GM23338 (cell line): ENCODE results near the gene IRF2. TPM values are rescaled to one million over a fixed set of nuclear protein-coding genes. Genes with fewer than 3 reads are reported as not detected.

Experiments
- ATAC-seq: fragments of 200-7000 bp; cut with Tn5 transposase; 3 replicates; pipeline ENCODE4 v1.9.1; 2020
- DNase-seq: peaks from one replicate; pipeline ENCODE4 v3.0.0-alpha.2; 2015; ENCODE audit warnings: low spot score
- H2AFZ ChIP-seq: fragments of 200-600 bp; sonication (generic); 2 replicates; pipeline ENCODE4 v1.8.0; 2016; ENCODE audit warnings: antibody characterized with exemption, mild to moderate bottlenecking, moderate library complexity
- H3F3A ChIP-seq: fragments of 200-600 bp; sonication (generic); replicated peaks from 2 replicates; pipeline ENCODE4 v1.8.0; 2017; ENCODE audit warnings: antibody characterized with exemption, mixed run types, low read depth
- H3K27ac ChIP-seq: fragments of 200-600 bp; sonication (generic); 2 replicates; pipeline ENCODE4 v1.6.1; 2016; ENCODE audit warnings: low read depth
- H3K27me3 ChIP-seq: fragments of 200-600 bp; sonication (generic); 2 replicates; pipeline ENCODE4 v1.8.0; 2016; ENCODE audit warnings: mild to moderate bottlenecking, mixed run types, moderate library complexity; ENCODE audit not compliant: insufficient read depth
- H3K36me3 ChIP-seq: fragments of 200-600 bp; sonication (generic); 2 replicates; pipeline ENCODE4 v1.8.0; 2016; ENCODE audit warnings: mild to moderate bottlenecking; ENCODE audit not compliant: insufficient read depth
- H3K4me1 ChIP-seq: fragments of 200-600 bp; sonication (generic); 2 replicates; pipeline ENCODE4 v1.8.0; 2016; ENCODE audit warnings: mild to moderate bottlenecking, moderate library complexity; ENCODE audit not compliant: insufficient read depth
- H3K4me2 ChIP-seq: fragments of 200-600 bp; sonication (generic); 2 replicates; pipeline ENCODE4 v1.7.1; 2017; ENCODE audit warnings: mixed run types
- H3K4me3 ChIP-seq: fragments of 200-600 bp; sonication (generic); 2 replicates; pipeline ENCODE4 v1.6.1; 2016; ENCODE audit warnings: mixed run types
- H3K79me2 ChIP-seq: fragments of 200-600 bp; sonication (generic); replicated peaks from 2 replicates; pipeline ENCODE4 v1.8.0; 2017; ENCODE audit warnings: mild to moderate bottlenecking; ENCODE audit not compliant: insufficient read depth
- H3K9me2 ChIP-seq: fragments of 200-600 bp; sonication (generic); 2 replicates; pipeline ENCODE4 v1.8.0; 2017; ENCODE audit not compliant: insufficient read depth
- H4K20me1 ChIP-seq: fragments of 200-600 bp; sonication (generic); replicated peaks from 2 replicates; pipeline ENCODE4 v1.8.0; 2017; ENCODE audit warnings: mild to moderate bottlenecking; ENCODE audit not compliant: insufficient read depth
- H3K27ac Mint-ChIP-seq: 2 replicates; pipeline ENCODE4 v1.8.0; 2020; ENCODE audit warnings: inconsistent platforms, mild to moderate bottlenecking, moderate library complexity, mixed read lengths
- H3K27me3 Mint-ChIP-seq: 3 replicates; pipeline ENCODE4 v1.8.0; 2022; ENCODE audit warnings: low read depth, mild to moderate bottlenecking, moderate library complexity, mixed read lengths, inconsistent platforms; ENCODE audit not compliant: insufficient read depth, poor library complexity
- H3K36me3 Mint-ChIP-seq: 3 replicates; pipeline ENCODE4 v1.8.0; 2021; ENCODE audit warnings: low read depth, mild to moderate bottlenecking, inconsistent platforms, moderate library complexity, mixed read lengths
- H3K4me1 Mint-ChIP-seq: 3 replicates; pipeline ENCODE4 v1.8.0; 2020; ENCODE audit warnings: mild to moderate bottlenecking, inconsistent platforms, mixed read lengths
- H3K4me3 Mint-ChIP-seq: 3 replicates; pipeline ENCODE4 v1.8.0; 2021; ENCODE audit warnings: moderate library complexity, mild to moderate bottlenecking, inconsistent platforms, mixed read lengths
- H3K9me3 Mint-ChIP-seq: 3 replicates; pipeline ENCODE4 v1.8.0; 2020; ENCODE audit warnings: moderate library complexity, mild to moderate bottlenecking, inconsistent platforms, mixed read lengths
- CREB1 ChIP-seq: fragments of 250-450 bp; sonication (Bioruptor Pico); IDR thresholded peaks from 2 replicates; pipeline ENCODE4 v1.5.0; 2020; ENCODE audit warnings: low read depth, mild to moderate bottlenecking, moderate library complexity
- EZH2 ChIP-seq: fragments of 200-600 bp; sonication (generic); IDR thresholded peaks from one replicate; pipeline ENCODE4 v1.8.0; 2017; ENCODE audit warnings: antibody characterized with exemption, mild to moderate bottlenecking, low read depth; ENCODE audit not compliant: unreplicated experiment
- EZH2phosphoT487 ChIP-seq: fragments of 200-600 bp; sonication (generic); IDR thresholded peaks from one replicate; pipeline ENCODE4 v1.8.1; 2018; ENCODE audit warnings: antibody characterized with exemption; ENCODE audit not compliant: unreplicated experiment
- NANOG ChIP-seq: IDR thresholded peaks from 2 replicates; pipeline ENCODE4 v1.6.1; 2016; ENCODE audit warnings: antibody characterized with exemption, borderline replicate concordance
- POLR2AphosphoS5 ChIP-seq: IDR thresholded peaks from 2 replicates; pipeline ENCODE4 v1.6.1; 2016; ENCODE audit warnings: antibody characterized with exemption, low read depth
- STAT1 ChIP-seq: IDR thresholded peaks from one replicate; pipeline ENCODE4 v1.6.1; 2016; ENCODE audit warnings: antibody characterized with exemption; ENCODE audit not compliant: unreplicated experiment
- ZNF114 ChIP-seq: fragments of 250-450 bp; sonication (Bioruptor Pico); IDR thresholded peaks from 2 replicates; pipeline ENCODE4 v1.5.0; 2020; ENCODE audit warnings: mild to moderate bottlenecking, moderate library complexity
- ZNF331 ChIP-seq: fragments of 250-450 bp; sonication (Bioruptor Pico); IDR thresholded peaks from 2 replicates; pipeline ENCODE4 v1.5.0; 2020; ENCODE audit warnings: low read depth, mild to moderate bottlenecking, moderate library complexity
- polyA plus RNA-seq: library from polyadenylated mRNA; unstranded; fragments of >200 nt; fragmentation: Nextera tagmentation; extraction: Ambion mirVana; gene quantifications from 2 replicates; pipeline ENCODE4 v1.2.1, GENCODE V29; 2016
- total RNA-seq: library from RNA; depleted of rRNA; stranded (reverse); fragments of >200 nt; shearing (Covaris generic); gene quantifications from 2 replicates; pipeline ENCODE4 v1.2.3, GENCODE V29; 2014
- TF ChIP-seq, protein P1 (sequence below): IDR thresholded peaks from 2 replicates; pipeline ENCODE4 v1.6.1; 2016; ENCODE audit warnings: antibody characterized with exemption
- TF ChIP-seq, protein P2 (sequence below), 2 experiments: fragments of 200-600 bp in 1 of 2; sonication (generic) in 1 of 2; conservative IDR thresholded peaks; 2 replicates each; pipeline versions ENCODE4 v1.5.1 to v1.6.1; 2016 to 2017; ENCODE audit warnings: antibody characterized with exemption in 2 of 2, low read depth in 2 of 2, mild to moderate bottlenecking in 2 of 2, moderate library complexity in 1 of 2
- TF ChIP-seq, protein P3 (sequence below): fragments of 250-450 bp; sonication (Bioruptor Pico); IDR thresholded peaks from 2 replicates; pipeline ENCODE4 v1.5.0; 2020; ENCODE audit warnings: mild to moderate bottlenecking, moderate library complexity
- TF ChIP-seq, protein P4 (sequence below): IDR thresholded peaks from one replicate; pipeline ENCODE4 v1.6.1; 2018; ENCODE audit warnings: antibody characterized with exemption; ENCODE audit not compliant: unreplicated experiment

Gene IRF2
- total and polyA plus RNA-seq, 2 experiments from 2014 or later, result 14.7 to 15.0 TPM

DNA sequence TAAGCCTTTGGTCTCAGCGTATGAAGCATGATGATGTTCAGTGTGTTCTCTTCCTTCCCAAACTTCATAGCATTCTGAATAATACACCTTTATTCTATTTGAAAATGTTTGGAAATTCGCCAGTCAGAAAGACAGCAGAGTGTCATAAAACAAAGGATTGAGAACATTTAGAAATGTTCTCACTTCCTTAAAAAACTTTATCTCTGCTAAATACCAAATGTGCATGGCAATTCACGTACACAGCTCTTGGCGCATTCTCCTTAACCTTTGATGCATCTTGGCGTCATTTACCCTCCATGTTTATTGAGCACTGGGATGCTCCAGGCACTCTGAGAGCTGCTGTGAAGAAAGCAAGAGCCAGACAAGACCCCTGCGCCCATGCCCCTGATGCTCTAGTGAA is 7.2 kb upstream of the IRF2 start:
- Mint-ChIP-seq H3K4me3 (no peak overlapping the region), H3K4me1 (peaks cover 8% of the 10 kb centered on the region), H3K27ac (no peak overlapping the region), H3K27me3 (peaks cover 2% of the 10 kb centered on the region), H3K36me3 (peaks cover 15% of the 10 kb centered on the region; the same call in 2 of the 3 replicates), H3K9me3 (peaks cover 26% of the 10 kb centered on the region)
- H3K4me1 ChIP-seq, result peaks cover 11% of the 10 kb centered on the region
- no peak overlapping the region for H3K4me2 ChIP-seq
- no peaks in the 10 kb centered on the region for H3F3A ChIP-seq
- peak overlapping the region; percentile 52; the same call in 1 of the 2 replicates for H2AFZ ChIP-seq
- no peaks in the 10 kb centered on the region for H4K20me1 ChIP-seq
- peaks cover 4% of the 10 kb centered on the region; the same call in 1 of the 2 replicates for H3K36me3 ChIP-seq
- H3K79me2 ChIP-seq, result no peaks in the 10 kb centered on the region
- no peak overlapping the region for H3K4me3 ChIP-seq
- peaks cover 4% of the 10 kb centered on the region for H3K9me2 ChIP-seq
- DNase-seq (no peak), ATAC-seq (no peak)
- TF ChIP-seq CREB1 (no peak), ZNF114 (CRISPR knock-in tag) (no peak), EZH2phosphoT487 (no peak), POLR2AphosphoS5 (no peak), ZNF331 (CRISPR knock-in tag) (no peak), EZH2 (no peak), NANOG (no peak), STAT1 (no peak)
- TF ChIP-seq, protein P1, sequence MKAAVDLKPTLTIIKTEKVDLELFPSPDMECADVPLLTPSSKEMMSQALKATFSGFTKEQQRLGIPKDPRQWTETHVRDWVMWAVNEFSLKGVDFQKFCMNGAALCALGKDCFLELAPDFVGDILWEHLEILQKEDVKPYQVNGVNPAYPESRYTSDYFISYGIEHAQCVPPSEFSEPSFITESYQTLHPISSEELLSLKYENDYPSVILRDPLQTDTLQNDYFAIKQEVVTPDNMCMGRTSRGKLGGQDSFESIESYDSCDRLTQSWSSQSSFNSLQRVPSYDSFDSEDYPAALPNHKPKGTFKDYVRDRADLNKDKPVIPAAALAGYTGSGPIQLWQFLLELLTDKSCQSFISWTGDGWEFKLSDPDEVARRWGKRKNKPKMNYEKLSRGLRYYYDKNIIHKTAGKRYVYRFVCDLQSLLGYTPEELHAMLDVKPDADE, result no peak
- TF ChIP-seq, protein P2, sequence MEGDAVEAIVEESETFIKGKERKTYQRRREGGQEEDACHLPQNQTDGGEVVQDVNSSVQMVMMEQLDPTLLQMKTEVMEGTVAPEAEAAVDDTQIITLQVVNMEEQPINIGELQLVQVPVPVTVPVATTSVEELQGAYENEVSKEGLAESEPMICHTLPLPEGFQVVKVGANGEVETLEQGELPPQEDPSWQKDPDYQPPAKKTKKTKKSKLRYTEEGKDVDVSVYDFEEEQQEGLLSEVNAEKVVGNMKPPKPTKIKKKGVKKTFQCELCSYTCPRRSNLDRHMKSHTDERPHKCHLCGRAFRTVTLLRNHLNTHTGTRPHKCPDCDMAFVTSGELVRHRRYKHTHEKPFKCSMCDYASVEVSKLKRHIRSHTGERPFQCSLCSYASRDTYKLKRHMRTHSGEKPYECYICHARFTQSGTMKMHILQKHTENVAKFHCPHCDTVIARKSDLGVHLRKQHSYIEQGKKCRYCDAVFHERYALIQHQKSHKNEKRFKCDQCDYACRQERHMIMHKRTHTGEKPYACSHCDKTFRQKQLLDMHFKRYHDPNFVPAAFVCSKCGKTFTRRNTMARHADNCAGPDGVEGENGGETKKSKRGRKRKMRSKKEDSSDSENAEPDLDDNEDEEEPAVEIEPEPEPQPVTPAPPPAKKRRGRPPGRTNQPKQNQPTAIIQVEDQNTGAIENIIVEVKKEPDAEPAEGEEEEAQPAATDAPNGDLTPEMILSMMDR (conservative IDR thresholded peaks at IDR 0.05; ENCODE audit: low read depth in 2 of 2), result no peak
- TF ChIP-seq, protein P3, sequence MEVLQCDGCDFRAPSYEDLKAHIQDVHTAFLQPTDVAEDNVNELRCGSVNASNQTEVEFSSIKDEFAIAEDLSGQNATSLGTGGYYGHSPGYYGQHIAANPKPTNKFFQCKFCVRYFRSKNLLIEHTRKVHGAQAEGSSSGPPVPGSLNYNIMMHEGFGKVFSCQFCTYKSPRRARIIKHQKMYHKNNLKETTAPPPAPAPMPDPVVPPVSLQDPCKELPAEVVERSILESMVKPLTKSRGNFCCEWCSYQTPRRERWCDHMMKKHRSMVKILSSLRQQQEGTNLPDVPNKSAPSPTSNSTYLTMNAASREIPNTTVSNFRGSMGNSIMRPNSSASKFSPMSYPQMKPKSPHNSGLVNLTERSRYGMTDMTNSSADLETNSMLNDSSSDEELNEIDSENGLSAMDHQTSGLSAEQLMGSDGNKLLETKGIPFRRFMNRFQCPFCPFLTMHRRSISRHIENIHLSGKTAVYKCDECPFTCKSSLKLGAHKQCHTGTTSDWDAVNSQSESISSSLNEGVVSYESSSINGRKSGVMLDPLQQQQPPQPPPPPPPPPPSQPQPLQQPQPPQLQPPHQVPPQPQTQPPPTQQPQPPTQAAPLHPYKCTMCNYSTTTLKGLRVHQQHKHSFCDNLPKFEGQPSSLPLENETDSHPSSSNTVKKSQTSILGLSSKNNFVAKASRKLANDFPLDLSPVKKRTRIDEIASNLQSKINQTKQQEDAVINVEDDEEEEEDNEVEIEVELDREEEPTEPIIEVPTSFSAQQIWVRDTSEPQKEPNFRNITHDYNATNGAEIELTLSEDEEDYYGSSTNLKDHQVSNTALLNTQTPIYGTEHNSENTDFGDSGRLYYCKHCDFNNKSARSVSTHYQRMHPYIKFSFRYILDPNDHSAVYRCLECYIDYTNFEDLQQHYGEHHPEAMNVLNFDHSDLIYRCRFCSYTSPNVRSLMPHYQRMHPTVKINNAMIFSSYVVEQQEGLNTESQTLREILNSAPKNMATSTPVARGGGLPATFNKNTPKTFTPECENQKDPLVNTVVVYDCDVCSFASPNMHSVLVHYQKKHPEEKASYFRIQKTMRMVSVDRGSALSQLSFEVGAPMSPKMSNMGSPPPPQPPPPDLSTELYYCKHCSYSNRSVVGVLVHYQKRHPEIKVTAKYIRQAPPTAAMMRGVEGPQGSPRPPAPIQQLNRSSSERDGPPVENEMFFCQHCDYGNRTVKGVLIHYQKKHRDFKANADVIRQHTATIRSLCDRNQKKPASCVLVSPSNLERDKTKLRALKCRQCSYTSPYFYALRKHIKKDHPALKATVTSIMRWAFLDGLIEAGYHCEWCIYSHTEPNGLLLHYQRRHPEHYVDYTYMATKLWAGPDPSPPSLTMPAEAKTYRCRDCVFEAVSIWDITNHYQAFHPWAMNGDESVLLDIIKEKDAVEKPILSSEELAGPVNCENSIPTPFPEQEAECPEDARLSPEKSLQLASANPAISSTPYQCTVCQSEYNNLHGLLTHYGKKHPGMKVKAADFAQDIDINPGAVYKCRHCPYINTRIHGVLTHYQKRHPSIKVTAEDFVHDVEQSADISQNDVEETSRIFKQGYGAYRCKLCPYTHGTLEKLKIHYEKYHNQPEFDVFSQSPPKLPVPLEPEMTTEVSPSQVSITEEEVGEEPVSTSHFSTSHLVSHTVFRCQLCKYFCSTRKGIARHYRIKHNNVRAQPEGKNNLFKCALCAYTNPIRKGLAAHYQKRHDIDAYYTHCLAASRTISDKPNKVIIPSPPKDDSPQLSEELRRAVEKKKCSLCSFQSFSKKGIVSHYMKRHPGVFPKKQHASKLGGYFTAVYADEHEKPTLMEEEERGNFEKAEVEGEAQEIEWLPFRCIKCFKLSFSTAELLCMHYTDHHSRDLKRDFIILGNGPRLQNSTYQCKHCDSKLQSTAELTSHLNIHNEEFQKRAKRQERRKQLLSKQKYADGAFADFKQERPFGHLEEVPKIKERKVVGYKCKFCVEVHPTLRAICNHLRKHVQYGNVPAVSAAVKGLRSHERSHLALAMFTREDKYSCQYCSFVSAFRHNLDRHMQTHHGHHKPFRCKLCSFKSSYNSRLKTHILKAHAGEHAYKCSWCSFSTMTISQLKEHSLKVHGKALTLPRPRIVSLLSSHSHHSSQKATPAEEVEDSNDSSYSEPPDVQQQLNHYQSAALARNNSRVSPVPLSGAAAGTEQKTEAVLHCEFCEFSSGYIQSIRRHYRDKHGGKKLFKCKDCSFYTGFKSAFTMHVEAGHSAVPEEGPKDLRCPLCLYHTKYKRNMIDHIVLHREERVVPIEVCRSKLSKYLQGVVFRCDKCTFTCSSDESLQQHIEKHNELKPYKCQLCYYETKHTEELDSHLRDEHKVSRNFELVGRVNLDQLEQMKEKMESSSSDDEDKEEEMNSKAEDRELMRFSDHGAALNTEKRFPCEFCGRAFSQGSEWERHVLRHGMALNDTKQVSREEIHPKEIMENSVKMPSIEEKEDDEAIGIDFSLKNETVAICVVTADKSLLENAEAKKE (CRISPR knock-in tag), result no peak
- TF ChIP-seq, protein P4, sequence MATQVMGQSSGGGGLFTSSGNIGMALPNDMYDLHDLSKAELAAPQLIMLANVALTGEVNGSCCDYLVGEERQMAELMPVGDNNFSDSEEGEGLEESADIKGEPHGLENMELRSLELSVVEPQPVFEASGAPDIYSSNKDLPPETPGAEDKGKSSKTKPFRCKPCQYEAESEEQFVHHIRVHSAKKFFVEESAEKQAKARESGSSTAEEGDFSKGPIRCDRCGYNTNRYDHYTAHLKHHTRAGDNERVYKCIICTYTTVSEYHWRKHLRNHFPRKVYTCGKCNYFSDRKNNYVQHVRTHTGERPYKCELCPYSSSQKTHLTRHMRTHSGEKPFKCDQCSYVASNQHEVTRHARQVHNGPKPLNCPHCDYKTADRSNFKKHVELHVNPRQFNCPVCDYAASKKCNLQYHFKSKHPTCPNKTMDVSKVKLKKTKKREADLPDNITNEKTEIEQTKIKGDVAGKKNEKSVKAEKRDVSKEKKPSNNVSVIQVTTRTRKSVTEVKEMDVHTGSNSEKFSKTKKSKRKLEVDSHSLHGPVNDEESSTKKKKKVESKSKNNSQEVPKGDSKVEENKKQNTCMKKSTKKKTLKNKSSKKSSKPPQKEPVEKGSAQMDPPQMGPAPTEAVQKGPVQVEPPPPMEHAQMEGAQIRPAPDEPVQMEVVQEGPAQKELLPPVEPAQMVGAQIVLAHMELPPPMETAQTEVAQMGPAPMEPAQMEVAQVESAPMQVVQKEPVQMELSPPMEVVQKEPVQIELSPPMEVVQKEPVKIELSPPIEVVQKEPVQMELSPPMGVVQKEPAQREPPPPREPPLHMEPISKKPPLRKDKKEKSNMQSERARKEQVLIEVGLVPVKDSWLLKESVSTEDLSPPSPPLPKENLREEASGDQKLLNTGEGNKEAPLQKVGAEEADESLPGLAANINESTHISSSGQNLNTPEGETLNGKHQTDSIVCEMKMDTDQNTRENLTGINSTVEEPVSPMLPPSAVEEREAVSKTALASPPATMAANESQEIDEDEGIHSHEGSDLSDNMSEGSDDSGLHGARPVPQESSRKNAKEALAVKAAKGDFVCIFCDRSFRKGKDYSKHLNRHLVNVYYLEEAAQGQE, result no peak
- no peak overlapping the region for H3K27ac ChIP-seq
- H3K27me3 ChIP-seq, result no peaks in the 10 kb centered on the region
